ENCODE results near the gene NMUR1. TPM values are rescaled to one million over a fixed set of nuclear protein-coding genes. Genes with fewer than 3 reads are reported as not detected.

NMUR1 gene
- total RNA-seq, 2 donors from 2014 or later = 0.21 to 3.2 TPM

GRCh38 chr2:231475965-231476364, 54.3 kb downstream of the NMUR1 start:
- no peak for DNase-seq (ENCODE audit: low spot score)
- Histone ChIP-seq H3K9me3 (no peaks in the 10 kb centered on the region), H3K36me3 (no peaks in the 10 kb centered on the region), H3K27me3 (replicated peaks; ENCODE audit: insufficient read depth) (no peaks in the 10 kb centered on the region), H3K27ac (no peak overlapping the region), H3K4me3 (no peak overlapping the region), H3K4me1 (ENCODE audit: control insufficient read depth in 1 of 2, low read depth in 2 of 2) (peaks cover 0 to 7% of the 10 kb centered on the region in 2 donors)
- no peak for ATAC-seq (ENCODE audit: insufficient number of reproducible peaks, low FRiP score, low read depth)
- TF ChIP-seq CTCF (IDR thresholded peaks at IDR 0.05) = no peak

Other genes with a start within 250 kb of the NMUR1 start
- 10 to 100 TPM; 11.4 to 17.5 TPM for gene B3GNT7, start 134.7 kb downstream of the NMUR1 start, total RNA-seq
- gene NCL, start 66.0 kb downstream of the NMUR1 start, total RNA-seq = 100 to 1,000 TPM in 1 of 2 donors, 10 to 100 TPM in 1; 80.4 to 210 TPM
- gene TEX44, start 62.4 kb upstream of the NMUR1 start, total RNA-seq = not detected
- gene PTMA, start 178.1 kb upstream of the NMUR1 start, total RNA-seq = 1,000 to 10,000 TPM in 1 of 2 donors, 100 to 1,000 TPM in 1; 700 to 1,022 TPM